Mammary epithelial cell (primary cell): ENCODE results near the gene TRIM38.

ENCODE experiments used
- EZH2 ChIP-seq: IDR thresholded peaks from 2 replicates; pipeline ENCODE4 v1.6.1; 2012; ENCODE audit warnings: low read length, inconsistent platforms, borderline replicate concordance
- TF ChIP-seq, protein P1 (sequence below), 2 donors: IDR thresholded peaks in 1 of 2; conservative IDR thresholded peaks in 1 of 2; 2 replicates each; pipeline ENCODE4 v1.5.1; 2011 to 2012; ENCODE audit warnings: inconsistent platforms in 2 of 2, low read length in 2 of 2, mild to moderate bottlenecking in 2 of 2, control low read depth in 1 of 2, low read depth in 1 of 2; ENCODE audit not compliant: insufficient read depth in 1 of 2; ENCODE audit errors: extremely low read depth in 1 of 2

- TF ChIP-seq, protein P1, sequence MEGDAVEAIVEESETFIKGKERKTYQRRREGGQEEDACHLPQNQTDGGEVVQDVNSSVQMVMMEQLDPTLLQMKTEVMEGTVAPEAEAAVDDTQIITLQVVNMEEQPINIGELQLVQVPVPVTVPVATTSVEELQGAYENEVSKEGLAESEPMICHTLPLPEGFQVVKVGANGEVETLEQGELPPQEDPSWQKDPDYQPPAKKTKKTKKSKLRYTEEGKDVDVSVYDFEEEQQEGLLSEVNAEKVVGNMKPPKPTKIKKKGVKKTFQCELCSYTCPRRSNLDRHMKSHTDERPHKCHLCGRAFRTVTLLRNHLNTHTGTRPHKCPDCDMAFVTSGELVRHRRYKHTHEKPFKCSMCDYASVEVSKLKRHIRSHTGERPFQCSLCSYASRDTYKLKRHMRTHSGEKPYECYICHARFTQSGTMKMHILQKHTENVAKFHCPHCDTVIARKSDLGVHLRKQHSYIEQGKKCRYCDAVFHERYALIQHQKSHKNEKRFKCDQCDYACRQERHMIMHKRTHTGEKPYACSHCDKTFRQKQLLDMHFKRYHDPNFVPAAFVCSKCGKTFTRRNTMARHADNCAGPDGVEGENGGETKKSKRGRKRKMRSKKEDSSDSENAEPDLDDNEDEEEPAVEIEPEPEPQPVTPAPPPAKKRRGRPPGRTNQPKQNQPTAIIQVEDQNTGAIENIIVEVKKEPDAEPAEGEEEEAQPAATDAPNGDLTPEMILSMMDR (conservative IDR thresholded peaks at IDR 0.05 in 1 of 2, IDR thresholded peaks at IDR 0.05 in 1 of 2; ENCODE audit: extremely low read depth in 1 of 2, insufficient read depth in 1 of 2, low read depth in 1 of 2, low read length in 2 of 2), result no peak
- no peak for TF ChIP-seq EZH2
Measured at GRCh38 chr6:26021350-26022131, 58.9 kb downstream of the TRIM38 start.
